Activated CD8-positive, alpha-beta memory T cell treated with anti-CD3 and anti-CD28 coated beads, Interleukin-2, amount 50 U/mL, for 48 hours (primary cell): Measurements from ENCODE around the gene CCNYL1.

Experiments used
- DNase-seq: peaks from one replicate; pipeline ENCODE4 v3.0.0-alpha.2; 2020

CCNYL1 gene

GRCh38 chr2:207767461-207768167 is 56.2 kb downstream of the CCNYL1 start:
- DNase-seq = no peak

GRCh38 chr2:207768168-207768865 is 56.9 kb downstream of the CCNYL1 start:
- DNase-seq = peak; percentile 68

GRCh38 chr2:207768866-207769596 is 57.6 kb downstream of the CCNYL1 start:
- peak; percentile 69 for DNase-seq

- DNase-seq = peak; percentile 53
Measured at GRCh38 chr2:207770602-207771404, 59.4 kb downstream of the CCNYL1 start.

GRCh38 chr2:207771421-207771820 is 60.0 kb downstream of the CCNYL1 start:
- no peak for DNase-seq

- peak; percentile 61 for DNase-seq
Measured at GRCh38 chr2:207772081-207772843, 60.8 kb downstream of the CCNYL1 start.

- DNase-seq = no peak
Measured at GRCh38 chr2:207772844-207773205, 61.4 kb downstream of the CCNYL1 start.

- DNase-seq = no peak
Measured at GRCh38 chr2:207775473-207775872, 64.0 kb downstream of the CCNYL1 start.

- DNase-seq = no peak
Measured at GRCh38 chr2:207777124-207777523, 65.7 kb downstream of the CCNYL1 start.

GRCh38 chr2:207778298-207778882 is 67.0 kb downstream of the CCNYL1 start:
- no peak for DNase-seq

GRCh38 chr2:207779523-207779922 is 68.1 kb downstream of the CCNYL1 start:
- DNase-seq = no peak

- DNase-seq = no peak
Measured at GRCh38 chr2:207782238-207783030, 71.0 kb downstream of the CCNYL1 start.

GRCh38 chr2:207783514-207783913 is 72.1 kb downstream of the CCNYL1 start:
- no peak for DNase-seq

- no peak for DNase-seq
Measured at GRCh38 chr2:207784898-207785297, 73.5 kb downstream of the CCNYL1 start.

- DNase-seq = no peak
Measured at GRCh38 chr2:207787017-207787416, 75.6 kb downstream of the CCNYL1 start.

- DNase-seq = no peak
Measured at GRCh38 chr2:207787800-207788199, 76.4 kb downstream of the CCNYL1 start.

- no peak for DNase-seq
Measured at GRCh38 chr2:207790898-207791297, 79.5 kb downstream of the CCNYL1 start.

- no peak for DNase-seq
Measured at GRCh38 chr2:207791579-207792243, 80.3 kb downstream of the CCNYL1 start.

- DNase-seq = no peak
Measured at GRCh38 chr2:207792244-207792785, 80.9 kb downstream of the CCNYL1 start.
